HG02852 (cell line): ENCODE data around the gene ATP6V0C.

Experiments used
- ATAC-seq: cut with Tn5 transposase; IDR thresholded peaks from one replicate; pipeline ENCODE4 v1.9.1; 2021; ENCODE audit warnings: mild to moderate bottlenecking, moderate library complexity; ENCODE audit not compliant: unreplicated experiment

ATP6V0C gene

DNA sequence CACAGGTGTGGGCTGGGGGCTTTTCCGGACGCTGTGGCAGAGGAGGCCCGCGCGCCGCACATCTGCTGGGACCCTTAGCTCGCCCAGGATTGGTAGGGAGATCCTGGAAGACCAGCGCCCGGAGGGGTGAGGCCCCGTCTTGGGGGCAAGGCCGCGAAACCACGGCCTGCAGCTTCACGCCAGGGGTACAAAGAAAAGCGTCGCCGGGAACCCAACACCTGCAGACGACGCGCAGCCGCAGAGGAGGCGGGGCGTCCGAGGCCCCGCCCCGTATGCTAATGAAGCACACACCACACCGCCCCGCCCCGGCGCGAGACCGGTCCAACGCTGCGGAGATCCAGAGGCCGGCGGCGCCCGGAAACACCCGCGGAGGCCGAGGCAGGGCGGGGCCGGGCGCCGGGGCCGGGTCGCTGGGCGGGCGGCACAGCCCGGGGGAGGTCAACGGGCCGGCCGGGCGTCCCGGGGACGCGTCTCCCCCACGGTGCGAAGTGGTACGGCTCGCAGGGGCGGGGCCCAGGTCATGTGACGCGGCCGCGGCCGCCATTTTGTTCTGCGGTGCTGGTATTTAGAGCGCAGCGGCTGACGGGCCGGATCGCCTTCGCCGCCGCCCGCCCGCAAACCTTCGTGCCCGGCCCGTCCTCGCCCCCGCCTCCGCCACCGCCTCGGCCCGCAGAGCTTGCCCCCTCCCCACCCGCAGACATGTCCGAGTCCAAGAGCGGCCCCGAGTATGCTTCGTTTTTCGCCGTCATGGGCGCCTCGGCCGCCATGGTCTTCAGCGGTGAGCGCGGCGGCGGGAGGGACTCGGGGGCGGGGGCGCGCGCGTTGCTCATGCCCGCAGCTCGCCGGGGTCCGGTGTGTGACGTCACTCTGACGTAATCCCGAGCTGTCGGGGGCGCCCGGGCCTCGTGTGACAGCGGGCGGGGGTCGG is at the start of gene ATP6V0C:
Gene ATP6V0C, plus strand, starts transcription at position 548 of the 928 bp plus-strand sequence. Its CDS starts 152 bp downstream, at position 700.
- ATAC-seq: peak; percentile 75

DNA sequence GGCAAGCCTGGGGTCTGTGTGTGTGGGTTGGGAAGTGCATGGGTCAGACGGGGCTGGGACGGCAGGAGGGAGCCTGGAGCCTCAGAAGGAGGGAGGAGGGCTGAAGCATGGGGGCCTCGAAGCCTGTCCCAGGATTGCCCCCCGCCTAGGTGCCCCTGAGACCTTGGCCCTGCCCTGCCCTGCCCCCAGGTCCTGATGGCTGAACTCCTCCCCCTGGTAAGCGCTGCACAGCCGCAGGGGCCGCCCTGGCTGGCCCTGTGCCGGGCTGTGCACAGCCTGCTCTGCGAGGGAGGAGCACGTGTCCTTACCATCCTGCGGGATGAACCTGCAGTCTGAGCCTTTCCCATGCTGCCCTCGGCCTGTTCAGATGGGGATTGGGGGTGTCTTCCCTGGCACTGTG is 49.4 kb upstream of the ATP6V0C start:
- ATAC-seq: no peak

DNA sequence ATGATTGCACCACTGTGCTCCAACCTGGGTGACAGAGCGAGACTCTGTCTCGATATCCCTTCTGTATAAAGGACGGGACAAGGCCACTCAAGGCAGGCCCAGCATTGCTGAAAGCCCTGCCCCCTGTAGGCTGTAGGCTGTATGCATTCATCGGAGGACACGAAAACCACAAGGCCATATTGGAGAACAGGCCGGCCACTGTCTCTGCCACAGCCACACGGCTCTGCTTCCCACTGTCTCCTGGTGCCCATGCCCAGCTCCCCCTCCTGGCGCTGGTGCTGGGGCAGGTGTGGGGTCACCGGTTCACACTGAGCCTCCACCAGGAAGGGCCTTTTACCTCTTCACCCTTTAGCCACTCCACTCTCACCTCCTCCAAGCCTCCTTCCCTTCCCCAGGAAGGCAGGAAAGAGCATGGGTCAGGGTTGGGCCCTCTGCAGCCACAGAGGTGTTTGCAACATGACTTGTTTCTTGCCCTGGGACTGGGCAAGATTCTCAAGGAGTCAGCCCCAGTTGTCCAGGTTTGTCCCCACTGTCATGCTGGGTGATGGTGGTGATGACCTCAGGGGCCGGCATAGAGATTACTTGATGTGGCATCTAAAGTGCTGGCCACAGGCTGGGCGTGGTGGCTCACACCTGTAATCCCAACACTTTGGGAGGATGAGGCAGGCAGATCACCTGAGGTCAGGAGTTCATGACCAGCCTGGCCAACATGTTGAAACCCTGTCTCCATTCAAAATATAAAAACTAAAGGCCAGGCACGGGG is 47.9 kb upstream of the ATP6V0C start:
- no peak for ATAC-seq

DNA sequence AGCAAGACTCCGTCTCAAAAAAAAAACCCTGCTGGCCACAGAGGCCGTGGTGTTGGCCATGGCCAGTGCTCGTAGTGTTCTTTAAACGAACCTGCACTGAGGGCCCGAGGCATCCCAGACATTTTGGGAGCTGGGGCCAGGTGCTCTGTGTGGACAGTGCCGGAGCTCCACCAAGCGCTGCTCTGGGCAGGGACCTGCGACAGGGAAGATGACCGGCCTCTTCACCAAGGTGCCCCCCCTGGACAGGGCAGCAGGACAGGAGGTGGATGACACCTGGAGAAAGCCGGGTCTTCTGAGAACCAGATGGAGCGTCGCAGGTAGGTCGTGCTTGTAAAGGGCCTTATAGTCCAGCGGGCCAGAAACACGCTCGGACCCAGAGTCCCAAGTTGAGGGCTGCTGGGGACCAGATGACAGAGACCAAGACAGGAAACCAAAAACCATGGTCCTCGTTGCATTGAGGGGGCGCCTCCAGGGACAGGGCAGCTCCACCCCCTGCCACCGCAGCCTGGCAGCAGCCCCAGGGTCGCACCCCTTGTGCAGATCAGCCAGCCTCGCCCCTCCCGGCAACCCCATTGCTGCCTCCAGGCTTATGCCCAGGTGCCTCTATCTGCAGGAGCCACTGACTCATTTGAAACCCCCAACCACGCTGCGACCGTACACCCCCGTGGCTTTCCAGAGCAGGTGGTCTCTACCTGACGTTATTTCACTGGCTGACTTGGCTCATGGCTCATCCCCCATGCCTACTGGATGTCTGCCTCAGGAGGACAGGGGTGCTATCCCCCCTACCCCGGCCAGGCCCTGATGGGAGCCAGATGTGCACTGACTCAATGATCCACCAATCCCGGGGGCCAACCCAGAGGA is 46.9 kb upstream of the ATP6V0C start:
- no peak for ATAC-seq

DNA sequence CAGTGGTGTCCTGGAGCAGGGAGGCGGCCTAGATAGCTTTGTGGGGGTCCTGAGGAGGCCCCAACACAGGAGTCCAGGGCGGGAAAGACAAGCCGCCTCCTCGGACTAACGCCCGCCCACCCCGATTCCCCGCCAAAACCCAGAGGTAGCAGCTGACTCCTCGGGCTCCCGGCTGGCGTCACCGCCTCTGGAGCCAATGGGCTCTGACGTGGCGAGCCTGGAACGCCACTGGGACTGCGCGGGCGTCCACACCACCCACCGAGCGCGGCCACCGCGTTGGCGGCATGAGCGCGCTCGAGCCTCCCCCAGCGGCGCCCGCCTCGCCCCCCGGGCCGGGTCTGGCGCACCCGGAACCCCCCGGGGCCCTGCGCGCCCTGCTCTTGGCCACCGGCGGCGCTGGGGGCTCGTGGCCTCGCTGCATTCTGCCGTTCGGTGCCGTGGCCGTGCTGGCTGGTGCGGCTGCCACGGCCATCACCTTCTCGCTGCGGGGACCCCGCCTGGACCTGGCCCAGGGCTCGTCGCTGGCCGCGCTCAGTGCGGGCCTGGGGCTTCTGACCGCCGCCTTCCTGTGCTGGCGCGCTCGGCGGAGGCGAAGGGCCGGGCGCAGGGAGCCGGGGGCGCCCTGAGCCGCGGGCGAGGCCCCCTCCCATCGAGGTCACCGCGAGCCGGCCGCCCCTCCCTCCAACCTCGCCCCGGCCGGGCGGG is 46.1 kb upstream of the ATP6V0C start:
- ATAC-seq: no peak

DNA sequence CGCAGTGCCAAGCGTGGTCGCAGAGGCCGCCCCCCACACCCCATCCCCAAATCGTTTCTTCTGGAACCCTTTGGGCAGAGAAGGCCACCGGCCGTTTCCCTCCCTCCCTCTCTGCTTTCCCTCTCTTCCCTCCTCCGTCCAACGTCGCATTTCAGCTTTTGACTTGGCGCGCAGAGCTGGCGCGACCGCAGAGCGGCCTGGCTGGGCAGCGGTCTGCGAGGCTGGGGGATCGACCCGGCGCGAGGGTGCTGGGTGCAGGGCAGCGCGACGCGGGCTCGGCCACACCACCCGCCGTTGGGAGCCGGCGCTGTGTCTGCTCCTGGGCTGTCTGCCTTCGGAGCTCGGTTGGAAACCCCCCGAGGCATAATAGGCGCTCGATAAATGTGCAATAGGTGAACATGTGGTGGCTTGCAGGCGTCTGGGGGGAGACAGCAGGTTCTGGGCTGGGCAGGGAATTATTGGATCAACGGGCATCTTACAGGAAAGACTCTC is 45.5 kb upstream of the ATP6V0C start:
- ATAC-seq: no peak

DNA sequence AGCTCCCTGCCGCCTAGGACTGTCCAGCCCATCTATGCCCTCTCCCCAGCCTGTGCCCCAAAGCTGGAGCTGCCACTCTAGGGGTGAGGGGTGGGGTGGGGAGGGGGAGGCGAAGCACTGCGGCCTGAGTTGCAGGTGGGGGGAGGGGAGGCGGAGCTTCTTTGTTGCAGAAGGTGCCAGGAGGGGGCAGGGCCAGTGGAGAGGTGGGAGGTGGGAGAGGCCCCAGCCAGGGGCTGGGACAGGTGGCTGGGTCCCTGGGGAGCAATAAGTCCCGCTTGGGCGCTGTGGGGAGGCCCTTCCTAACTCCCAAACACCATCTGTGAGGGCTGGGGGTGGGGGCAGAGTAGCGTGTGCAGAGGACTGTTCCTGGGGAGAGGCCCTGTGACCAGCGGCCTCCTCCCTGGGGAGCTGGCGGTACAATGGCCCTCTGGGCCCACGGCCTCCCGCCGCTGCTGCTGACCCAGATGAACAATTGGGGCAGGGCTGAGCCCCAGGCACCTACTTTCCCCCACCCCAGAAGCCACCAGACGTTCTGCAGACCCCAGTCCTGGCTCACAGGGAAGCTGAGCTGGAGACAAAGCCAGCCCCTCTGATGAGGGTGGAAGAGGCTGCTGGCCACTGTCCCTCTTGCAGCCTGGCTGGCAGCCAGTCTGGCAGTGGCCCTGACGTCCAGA is 44.9 kb upstream of the ATP6V0C start:
- no peak for ATAC-seq

DNA sequence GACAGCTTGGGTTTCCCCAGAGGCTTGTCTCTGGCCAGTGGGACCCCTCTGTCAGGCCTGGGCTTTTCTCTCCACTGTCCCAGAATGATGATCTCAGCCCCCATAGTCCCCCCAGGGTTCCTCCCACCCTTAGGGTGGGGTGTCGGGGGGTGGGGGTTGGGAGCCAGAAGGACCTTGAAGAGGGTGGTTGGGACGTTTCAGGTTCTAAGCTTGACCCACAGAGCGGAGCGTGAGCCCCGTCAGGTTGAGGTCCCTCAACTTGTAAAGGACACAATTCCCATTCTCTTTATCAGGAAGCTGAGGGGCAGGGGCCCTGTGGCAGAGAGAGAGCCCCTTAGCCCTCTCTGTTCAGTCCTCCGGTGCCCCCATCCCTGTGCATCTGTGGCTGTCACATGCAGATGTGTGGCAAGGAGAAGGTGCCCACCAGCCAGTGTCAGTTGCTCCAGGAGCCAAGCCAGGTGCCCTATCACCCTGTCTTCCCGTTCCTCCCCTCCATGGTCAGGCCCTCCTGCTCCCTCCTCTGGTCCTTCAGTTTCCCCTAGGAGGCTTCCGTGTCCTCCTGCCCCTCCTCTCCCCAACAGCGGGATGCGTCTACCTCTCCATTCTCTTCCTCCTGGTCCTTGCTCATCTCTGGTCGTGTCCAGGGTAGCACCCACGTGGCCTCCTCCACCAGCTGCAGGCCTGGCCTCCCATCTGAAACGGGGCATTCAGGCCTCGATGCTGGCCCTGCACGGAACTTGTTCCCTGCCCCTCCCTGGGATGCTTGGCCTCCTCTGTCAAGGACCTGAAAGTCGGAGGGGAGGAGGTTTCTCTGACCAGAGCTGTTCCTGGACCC is 44.1 kb upstream of the ATP6V0C start:
- no peak for ATAC-seq

DNA sequence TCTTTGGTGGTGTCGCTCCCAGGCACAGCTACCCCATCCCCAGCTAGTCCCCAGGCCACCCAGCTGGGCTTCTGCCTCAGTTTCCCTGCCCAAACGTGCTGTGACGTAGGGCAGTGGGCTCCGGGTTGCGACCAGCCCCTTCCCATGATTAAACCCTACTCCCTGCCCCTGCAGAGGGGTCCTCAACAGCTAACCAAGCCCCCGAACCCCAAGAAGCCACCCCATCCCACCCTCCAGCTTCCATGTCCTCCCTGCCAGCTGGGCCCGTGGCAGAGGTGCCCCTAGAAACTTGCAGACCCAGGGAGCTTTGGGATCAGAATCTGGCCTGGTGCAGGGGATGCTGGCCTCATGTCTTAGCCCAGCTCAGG is 43.5 kb upstream of the ATP6V0C start:
- ATAC-seq: no peak

DNA sequence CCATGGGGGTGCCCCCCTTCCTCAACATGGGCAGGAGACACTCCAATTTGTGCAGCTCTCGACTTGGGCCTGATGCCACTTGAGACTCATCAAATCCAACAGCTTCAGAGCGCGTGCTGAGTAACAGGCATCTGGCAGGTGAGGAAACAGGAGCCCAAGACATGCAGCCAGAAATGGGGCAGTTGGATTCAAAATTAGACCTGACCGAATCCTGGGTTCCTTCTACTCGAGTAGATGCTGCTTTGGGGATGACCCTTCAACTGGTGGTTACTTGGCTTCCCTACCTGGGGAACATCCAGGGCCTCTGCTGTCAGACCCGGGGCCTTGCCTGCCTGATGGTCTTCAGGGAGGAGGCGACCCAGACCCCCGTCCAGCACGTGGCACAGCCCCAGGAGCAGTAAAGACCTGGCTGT is 43.1 kb upstream of the ATP6V0C start:
- no peak for ATAC-seq

DNA sequence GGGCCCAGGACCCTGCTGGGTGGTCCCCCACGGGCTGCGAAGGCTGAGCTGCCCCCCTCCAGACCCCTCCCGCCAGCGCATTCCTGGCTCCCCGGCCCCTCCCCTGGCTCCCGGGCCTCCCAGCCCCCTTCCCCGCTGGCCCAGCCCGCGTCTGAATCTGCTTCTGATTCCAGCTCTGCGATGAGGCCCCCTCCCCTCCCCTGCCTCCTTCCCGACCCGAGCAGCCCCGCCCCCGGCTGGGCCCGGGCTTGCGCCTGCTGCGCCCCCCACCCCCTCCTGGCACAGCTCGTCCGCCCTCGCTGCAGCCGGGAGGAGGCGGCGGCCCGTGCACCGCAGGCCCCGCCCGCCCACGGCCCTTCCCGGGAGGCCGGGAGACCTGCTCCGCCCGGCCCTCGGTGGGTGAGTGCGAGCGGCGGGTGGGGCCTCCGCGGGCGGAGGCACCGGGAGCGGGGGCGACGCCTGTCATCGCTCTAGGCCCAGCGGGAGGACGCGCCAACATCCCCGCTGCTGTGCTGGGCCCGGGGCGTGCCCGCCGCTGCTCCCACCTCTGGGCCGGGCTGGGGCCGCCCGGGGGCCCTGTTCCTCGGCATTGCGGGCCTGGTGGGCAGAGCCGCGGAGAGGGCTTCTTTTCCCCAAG is 42.6 kb upstream of the ATP6V0C start, which contains the start of gene NTN3:
Gene NTN3, plus strand, starts transcription at position 282 of the 637 bp plus-strand sequence. CDS start 405 bp downstream, outside the sequence.
- ATAC-seq: no peak

DNA sequence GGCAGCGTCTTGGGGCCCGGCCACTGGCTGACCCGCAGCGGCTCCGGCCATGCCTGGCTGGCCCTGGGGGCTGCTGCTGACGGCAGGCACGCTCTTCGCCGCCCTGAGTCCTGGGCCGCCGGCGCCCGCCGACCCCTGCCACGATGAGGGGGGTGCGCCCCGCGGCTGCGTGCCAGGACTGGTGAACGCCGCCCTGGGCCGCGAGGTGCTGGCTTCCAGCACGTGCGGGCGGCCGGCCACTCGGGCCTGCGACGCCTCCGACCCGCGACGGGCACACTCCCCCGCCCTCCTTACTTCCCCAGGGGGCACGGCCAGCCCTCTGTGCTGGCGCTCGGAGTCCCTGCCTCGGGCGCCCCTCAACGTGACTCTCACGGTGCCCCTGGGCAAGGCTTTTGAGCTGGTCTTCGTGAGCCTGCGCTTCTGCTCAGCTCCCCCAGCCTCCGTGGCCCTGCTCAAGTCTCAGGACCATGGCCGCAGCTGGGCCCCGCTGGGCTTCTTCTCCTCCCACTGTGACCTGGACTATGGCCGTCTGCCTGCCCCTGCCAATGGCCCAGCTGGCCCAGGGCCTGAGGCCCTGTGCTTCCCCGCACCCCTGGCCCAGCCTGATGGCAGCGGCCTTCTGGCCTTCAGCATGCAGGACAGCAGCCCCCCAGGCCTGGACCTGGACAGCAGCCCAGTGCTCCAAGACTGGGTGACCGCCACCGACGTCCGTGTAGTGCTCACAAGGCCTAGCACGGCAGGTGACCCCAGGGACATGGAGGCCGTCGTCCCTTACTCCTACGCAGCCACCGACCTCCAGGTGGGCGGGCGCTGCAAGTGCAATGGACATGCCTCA is 41.9 kb upstream of the ATP6V0C start:
- ATAC-seq: no peak

DNA sequence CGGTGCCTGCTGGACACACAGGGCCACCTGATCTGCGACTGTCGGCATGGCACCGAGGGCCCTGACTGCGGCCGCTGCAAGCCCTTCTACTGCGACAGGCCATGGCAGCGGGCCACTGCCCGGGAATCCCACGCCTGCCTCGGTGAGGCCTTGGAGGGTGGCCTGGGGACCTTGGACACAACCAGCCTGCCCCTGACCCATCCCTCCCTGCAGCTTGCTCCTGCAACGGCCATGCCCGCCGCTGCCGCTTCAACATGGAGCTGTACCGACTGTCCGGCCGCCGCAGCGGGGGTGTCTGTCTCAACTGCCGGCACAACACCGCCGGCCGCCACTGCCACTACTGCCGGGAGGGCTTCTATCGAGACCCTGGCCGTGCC is 41.3 kb upstream of the ATP6V0C start:
- ATAC-seq: no peak

DNA sequence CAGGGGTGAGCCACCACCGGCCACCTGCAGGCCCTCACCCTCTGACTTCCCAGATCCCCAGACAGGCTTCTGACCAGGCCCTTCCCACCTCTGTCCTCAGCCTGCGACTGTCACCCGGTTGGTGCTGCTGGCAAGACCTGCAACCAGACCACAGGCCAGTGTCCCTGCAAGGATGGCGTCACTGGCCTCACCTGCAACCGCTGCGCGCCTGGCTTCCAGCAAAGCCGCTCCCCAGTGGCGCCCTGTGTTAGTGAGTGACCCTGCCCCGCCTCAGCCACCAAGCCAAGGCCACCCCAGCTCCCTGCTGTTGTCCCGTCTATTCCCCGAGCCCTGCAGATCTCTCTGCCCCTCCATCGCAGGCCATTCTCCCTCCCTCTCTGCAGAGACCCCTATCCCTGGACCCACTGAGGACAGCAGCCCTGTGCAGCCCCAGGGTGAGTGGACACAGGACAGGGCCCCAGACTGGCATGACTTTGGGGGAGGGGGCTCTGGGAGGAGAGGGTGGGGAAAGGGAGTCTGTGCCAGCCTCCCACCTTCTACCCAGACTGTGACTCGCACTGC is 40.8 kb upstream of the ATP6V0C start:
- no peak for ATAC-seq

DNA sequence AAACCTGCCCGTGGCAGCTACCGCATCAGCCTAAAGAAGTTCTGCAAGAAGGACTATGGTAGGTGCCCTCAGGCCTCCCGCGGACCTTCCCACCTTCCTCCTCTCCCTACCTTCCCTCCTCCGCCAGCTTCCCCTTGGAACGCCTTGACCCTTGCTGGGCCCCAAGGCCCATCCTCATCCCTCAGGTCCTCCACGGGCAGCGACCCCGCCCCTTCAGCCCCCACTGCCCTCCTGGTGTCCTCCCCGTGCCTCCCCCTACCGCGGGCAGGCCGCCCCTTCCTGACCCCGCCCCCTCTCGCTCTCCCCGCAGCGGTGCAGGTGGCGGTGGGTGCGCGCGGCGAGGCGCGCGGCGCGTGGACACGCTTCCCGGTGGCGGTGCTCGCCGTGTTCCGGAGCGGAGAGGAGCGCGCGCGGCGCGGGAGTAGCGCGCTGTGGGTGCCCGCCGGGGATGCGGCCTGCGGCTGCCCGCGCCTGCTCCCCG is 40.3 kb upstream of the ATP6V0C start:
- ATAC-seq: no peak

DNA sequence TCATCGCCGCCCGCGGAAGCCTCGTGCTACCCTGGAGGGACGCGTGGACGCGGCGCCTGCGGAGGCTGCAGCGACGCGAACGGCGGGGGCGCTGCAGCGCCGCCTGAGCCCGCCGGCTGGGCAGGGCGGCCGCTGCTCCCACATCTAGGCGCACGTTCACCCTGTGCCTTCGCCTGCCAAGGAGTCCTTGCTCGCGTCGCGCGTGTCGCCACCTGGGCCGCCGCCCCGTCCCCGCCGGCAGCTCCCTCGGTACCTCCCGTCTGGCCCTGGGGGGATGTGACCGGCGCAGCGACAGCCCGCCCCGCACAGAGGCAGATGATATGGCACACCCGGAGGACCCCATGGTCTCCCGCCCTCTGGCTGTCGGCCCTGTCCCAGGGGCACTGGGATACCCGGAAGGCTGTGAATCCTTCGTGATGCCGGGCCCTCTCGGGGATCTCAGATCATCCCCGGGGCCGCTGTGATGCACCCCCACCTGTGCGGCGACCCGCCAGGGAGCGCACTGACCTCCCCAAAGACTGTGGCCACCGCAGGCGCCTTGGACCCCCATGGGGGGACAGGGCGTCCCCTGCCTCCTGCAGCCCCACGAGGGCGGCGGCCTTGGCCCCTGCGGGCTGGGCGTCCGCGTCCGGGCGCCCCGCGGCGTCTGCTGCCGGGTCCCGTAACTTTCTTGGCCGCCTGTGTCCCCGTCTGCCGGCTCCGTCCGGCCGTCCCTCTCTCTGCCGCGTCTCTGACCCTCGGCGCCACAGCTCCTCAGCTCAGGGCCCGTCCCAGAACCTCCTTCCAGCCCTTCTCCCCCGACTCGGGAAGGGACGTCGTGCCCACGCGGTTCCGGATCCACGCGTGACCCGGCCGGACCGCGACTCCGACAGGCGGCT is 39.5 kb upstream of the ATP6V0C start:
- ATAC-seq: peak; percentile 24
